SH-SY5Y (cell line): Measurements from ENCODE around the gene MYL9.

ENCODE experiments used
- GATA2 ChIP-seq: IDR thresholded peaks from 2 replicates; pipeline ENCODE4 v1.6.1; 2011; ENCODE audit warnings: mild to moderate bottlenecking, low read depth, low read length
- GATA3 ChIP-seq: IDR thresholded peaks from 2 replicates; pipeline ENCODE4 v1.6.1; 2011; ENCODE audit warnings: low read depth, mild to moderate bottlenecking, low read length, moderate library complexity

Gene MYL9

GRCh38 chr20:36582322-36582721, 41.0 kb downstream of the MYL9 start:
- TF ChIP-seq GATA3 (no peak), GATA2 (no peak)

GRCh38 chr20:36582821-36583220, 41.5 kb downstream of the MYL9 start:
- TF ChIP-seq GATA2 (no peak), GATA3 (no peak)

- TF ChIP-seq GATA2 (no peak), GATA3 (no peak)
These were observed 42.7 kb downstream of the MYL9 start for GRCh38 chr20:36584018-36584481.

- TF ChIP-seq GATA2: no peak
- TF ChIP-seq GATA3: no peak
These were observed 44.2 kb downstream of the MYL9 start for GRCh38 chr20:36585410-36586125.

GRCh38 chr20:36587388-36588070, 46.2 kb downstream of the MYL9 start:
- TF ChIP-seq GATA3: no peak
- no peak for TF ChIP-seq GATA2

- TF ChIP-seq GATA3 (no peak), GATA2 (no peak)
These were observed 50.0 kb downstream of the MYL9 start for GRCh38 chr20:36591281-36591680.

- TF ChIP-seq GATA3: no peak
- no peak for TF ChIP-seq GATA2
These were observed 50.7 kb downstream of the MYL9 start for GRCh38 chr20:36591854-36592641.

GRCh38 chr20:36593347-36593929, 52.1 kb downstream of the MYL9 start:
- TF ChIP-seq GATA3: no peak
- no peak for TF ChIP-seq GATA2

- TF ChIP-seq GATA3: no peak
- no peak for TF ChIP-seq GATA2
These were observed 58.6 kb downstream of the MYL9 start for GRCh38 chr20:36599912-36600345.
